ENCODE results near the gene MUSTN1. TPM values are rescaled to one million over a fixed set of nuclear protein-coding genes. Genes with fewer than 3 reads are reported as not detected.
A peak's percentile ranks its signal among the peaks of the same experiment; 100 is the strongest.

Gene MUSTN1
- total RNA-seq, 1 donor from 2014 or later = not detected

DNA sequence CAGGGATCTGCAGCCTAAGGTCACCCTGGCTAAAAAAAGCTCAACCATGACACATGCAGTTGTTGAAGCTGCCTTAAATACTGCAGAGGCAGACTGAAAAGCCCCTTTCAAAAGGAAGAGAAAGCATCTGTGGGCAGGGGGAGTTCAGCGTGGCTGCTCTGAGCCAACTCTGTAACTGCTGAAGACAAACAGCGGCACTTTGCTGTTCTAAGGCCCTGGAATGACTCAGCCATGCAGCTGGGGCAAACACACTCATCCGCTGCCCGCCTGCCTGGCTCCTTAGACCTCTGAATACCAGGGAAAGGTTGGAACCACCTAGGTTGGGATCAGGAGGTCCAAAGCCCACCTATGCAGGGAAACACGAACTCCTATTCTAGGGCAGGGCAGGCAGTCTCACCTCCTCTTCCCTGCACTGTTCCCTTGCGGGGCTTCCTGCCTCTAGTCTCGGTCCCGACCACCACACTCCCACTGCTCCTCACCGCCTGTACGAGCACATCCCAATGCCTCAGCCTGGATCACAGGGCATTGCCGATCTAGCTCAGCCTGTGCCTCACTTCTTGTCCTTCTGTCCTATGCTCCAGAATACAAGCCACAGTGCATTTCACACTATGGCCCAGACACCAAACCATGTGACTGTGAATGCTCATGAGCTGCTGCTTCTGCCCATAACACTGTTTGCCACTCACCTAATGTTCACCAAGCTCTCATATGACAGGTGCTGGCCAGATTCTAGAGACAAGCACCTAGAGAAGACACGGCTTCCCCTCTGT, 6.6 kb upstream of the MUSTN1 start:
- Mint-ChIP-seq H3K4me3 (ENCODE audit: unreplicated experiment) (no peak overlapping the region), H3K27ac (ENCODE audit: unreplicated experiment) (no peak overlapping the region), H3K36me3 (ENCODE audit: low read depth, unreplicated experiment) (peaks cover 14% of the 10 kb centered on the region), H3K9me3 (ENCODE audit: unreplicated experiment) (no peaks in the 10 kb centered on the region), H3K4me1 (ENCODE audit: low read depth, unreplicated experiment) (peaks cover 10% of the 10 kb centered on the region), H3K27me3 (ENCODE audit: low read depth, unreplicated experiment) (peaks cover 3% of the 10 kb centered on the region)
- TF ChIP-seq, protein P1, sequence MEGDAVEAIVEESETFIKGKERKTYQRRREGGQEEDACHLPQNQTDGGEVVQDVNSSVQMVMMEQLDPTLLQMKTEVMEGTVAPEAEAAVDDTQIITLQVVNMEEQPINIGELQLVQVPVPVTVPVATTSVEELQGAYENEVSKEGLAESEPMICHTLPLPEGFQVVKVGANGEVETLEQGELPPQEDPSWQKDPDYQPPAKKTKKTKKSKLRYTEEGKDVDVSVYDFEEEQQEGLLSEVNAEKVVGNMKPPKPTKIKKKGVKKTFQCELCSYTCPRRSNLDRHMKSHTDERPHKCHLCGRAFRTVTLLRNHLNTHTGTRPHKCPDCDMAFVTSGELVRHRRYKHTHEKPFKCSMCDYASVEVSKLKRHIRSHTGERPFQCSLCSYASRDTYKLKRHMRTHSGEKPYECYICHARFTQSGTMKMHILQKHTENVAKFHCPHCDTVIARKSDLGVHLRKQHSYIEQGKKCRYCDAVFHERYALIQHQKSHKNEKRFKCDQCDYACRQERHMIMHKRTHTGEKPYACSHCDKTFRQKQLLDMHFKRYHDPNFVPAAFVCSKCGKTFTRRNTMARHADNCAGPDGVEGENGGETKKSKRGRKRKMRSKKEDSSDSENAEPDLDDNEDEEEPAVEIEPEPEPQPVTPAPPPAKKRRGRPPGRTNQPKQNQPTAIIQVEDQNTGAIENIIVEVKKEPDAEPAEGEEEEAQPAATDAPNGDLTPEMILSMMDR (IDR thresholded peaks at IDR 0.05; ENCODE audit: insufficient read depth, low read depth, low read length) = no peak
- no peak for TF ChIP-seq EZH2 (IDR thresholded peaks at IDR 0.05; ENCODE audit: insufficient read depth, low read length)
- peak; percentile 10 for DNase-seq (ENCODE audit: low read depth)
- Histone ChIP-seq H3K27me3 (ENCODE audit: insufficient read depth, low read length) (no peaks in the 10 kb centered on the region), H3K4me3 (ENCODE audit: insufficient read depth, low read depth, low read length) (no peak overlapping the region), H4K20me1 (ENCODE audit: insufficient read depth, low read length) (peaks cover 3% of the 10 kb centered on the region), H3K4me2 (ENCODE audit: low read length) (no peak overlapping the region), H2AFZ (ENCODE audit: low read depth, low read length) (no peak overlapping the region), H3K9ac (ENCODE audit: low read length) (no peak overlapping the region), H3K36me3 (ENCODE audit: insufficient read depth, low read length) (no peaks in the 10 kb centered on the region), H3K27ac (ENCODE audit: low read depth, low read length) (no peak overlapping the region), H3K79me2 (ENCODE audit: insufficient read depth, low read length) (no peaks in the 10 kb centered on the region), H3K4me1 (ENCODE audit: insufficient read depth, low read length) (peaks cover 8% of the 10 kb centered on the region), H3K9me3 (ENCODE audit: insufficient read depth, low read depth, low read length) (no peaks in the 10 kb centered on the region)
- FAIRE-seq = no peak

DNA sequence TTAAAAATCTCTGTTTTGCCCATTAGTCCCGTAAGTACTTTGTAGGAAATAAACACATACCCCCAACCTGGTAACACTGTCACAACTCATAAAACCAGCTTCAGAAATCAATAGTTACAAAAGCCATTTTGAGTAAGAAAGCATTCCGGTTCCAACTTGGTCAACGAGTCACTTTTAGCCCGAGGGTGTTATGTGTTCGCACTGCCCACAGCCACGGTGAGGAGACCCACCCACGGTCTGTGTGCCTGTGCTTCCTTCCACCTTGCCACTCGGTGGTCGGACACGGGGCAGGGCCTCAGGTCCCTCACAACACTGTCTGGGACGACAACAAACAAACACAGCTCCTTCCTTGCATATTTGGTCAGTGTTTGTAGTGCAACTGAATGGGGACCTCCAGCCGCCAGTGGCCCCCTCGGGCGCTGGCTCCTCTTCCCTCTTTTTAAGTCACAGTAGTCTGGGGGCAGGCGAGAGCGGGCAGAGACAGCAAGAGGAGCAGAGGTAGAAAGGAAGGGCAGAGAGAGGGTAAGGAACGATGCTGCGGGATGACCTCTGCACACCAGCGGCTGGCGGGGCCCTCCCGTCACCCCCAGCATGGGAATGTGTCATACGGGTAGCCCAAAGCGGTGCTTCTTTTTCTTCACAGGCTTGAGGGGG, 5.2 kb upstream of the MUSTN1 start:
- Histone ChIP-seq H3K36me3 (ENCODE audit: insufficient read depth, low read length) (no peaks in the 10 kb centered on the region), H2AFZ (ENCODE audit: low read depth, low read length) (no peak overlapping the region), H3K4me1 (ENCODE audit: insufficient read depth, low read length) (peaks cover 8% of the 10 kb centered on the region), H3K27ac (ENCODE audit: low read depth, low read length) (no peak overlapping the region), H3K79me2 (ENCODE audit: insufficient read depth, low read length) (no peaks in the 10 kb centered on the region), H4K20me1 (ENCODE audit: insufficient read depth, low read length) (peaks cover 3% of the 10 kb centered on the region), H3K4me3 (ENCODE audit: insufficient read depth, low read depth, low read length) (no peak overlapping the region), H3K4me2 (ENCODE audit: low read length) (no peak overlapping the region), H3K9ac (ENCODE audit: low read length) (no peak overlapping the region), H3K9me3 (ENCODE audit: insufficient read depth, low read depth, low read length) (no peaks in the 10 kb centered on the region), H3K27me3 (ENCODE audit: insufficient read depth, low read length) (no peaks in the 10 kb centered on the region)
- no peak for FAIRE-seq
- Mint-ChIP-seq H3K4me3 (ENCODE audit: unreplicated experiment) (no peak overlapping the region), H3K27me3 (ENCODE audit: low read depth, unreplicated experiment) (peaks cover 4% of the 10 kb centered on the region), H3K27ac (ENCODE audit: unreplicated experiment) (no peak overlapping the region), H3K4me1 (ENCODE audit: low read depth, unreplicated experiment) (peaks cover 10% of the 10 kb centered on the region), H3K9me3 (ENCODE audit: unreplicated experiment) (no peaks in the 10 kb centered on the region), H3K36me3 (ENCODE audit: low read depth, unreplicated experiment) (peaks cover 14% of the 10 kb centered on the region)
- TF ChIP-seq, protein P1 (IDR thresholded peaks at IDR 0.05; ENCODE audit: insufficient read depth, low read depth, low read length) = no peak
- no peak for TF ChIP-seq EZH2 (IDR thresholded peaks at IDR 0.05; ENCODE audit: insufficient read depth, low read length)
- DNase-seq (ENCODE audit: low read depth) = no peak

DNA sequence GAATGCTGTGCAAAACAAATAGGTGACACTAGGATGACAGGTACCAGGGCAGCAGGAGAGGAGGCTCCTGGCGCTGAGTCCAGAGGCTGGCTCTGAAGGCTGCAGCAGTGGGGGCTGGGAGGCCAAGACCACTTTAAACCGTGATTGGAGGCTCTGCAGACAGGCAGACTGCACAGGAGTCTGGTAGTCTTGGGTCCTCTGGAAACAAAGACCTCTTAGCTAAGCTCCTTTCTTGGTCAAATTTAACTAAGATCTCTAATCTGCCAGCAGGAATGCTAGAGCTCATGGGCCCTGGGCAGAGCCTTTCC, 4.4 kb upstream of the MUSTN1 start:
- Histone ChIP-seq H3K27ac (ENCODE audit: low read depth, low read length) (no peak overlapping the region), H2AFZ (ENCODE audit: low read depth, low read length) (no peak overlapping the region), H3K4me3 (ENCODE audit: insufficient read depth, low read depth, low read length) (no peak overlapping the region), H3K36me3 (ENCODE audit: insufficient read depth, low read length) (no peaks in the 10 kb centered on the region), H3K79me2 (ENCODE audit: insufficient read depth, low read length) (no peaks in the 10 kb centered on the region), H3K27me3 (ENCODE audit: insufficient read depth, low read length) (no peaks in the 10 kb centered on the region), H3K4me2 (ENCODE audit: low read length) (no peak overlapping the region), H3K9ac (ENCODE audit: low read length) (no peak overlapping the region), H4K20me1 (ENCODE audit: insufficient read depth, low read length) (peaks cover 8% of the 10 kb centered on the region), H3K9me3 (ENCODE audit: insufficient read depth, low read depth, low read length) (no peaks in the 10 kb centered on the region), H3K4me1 (ENCODE audit: insufficient read depth, low read length) (peaks cover 8% of the 10 kb centered on the region)
- Mint-ChIP-seq H3K36me3 (ENCODE audit: low read depth, unreplicated experiment) (peaks cover 14% of the 10 kb centered on the region), H3K9me3 (ENCODE audit: unreplicated experiment) (no peaks in the 10 kb centered on the region), H3K27ac (ENCODE audit: unreplicated experiment) (no peak overlapping the region), H3K4me3 (ENCODE audit: unreplicated experiment) (no peak overlapping the region), H3K4me1 (ENCODE audit: low read depth, unreplicated experiment) (peaks cover 11% of the 10 kb centered on the region), H3K27me3 (ENCODE audit: low read depth, unreplicated experiment) (peaks cover 4% of the 10 kb centered on the region)
- no peak for FAIRE-seq
- TF ChIP-seq, protein P1 (IDR thresholded peaks at IDR 0.05; ENCODE audit: insufficient read depth, low read depth, low read length) = no peak
- no peak for TF ChIP-seq EZH2 (IDR thresholded peaks at IDR 0.05; ENCODE audit: insufficient read depth, low read length)
- no peak for DNase-seq (ENCODE audit: low read depth)
